Muscle of leg (tissue), 11 donors: ENCODE results near the gene ATP9A. TPM values are rescaled to one million over a fixed set of nuclear protein-coding genes. Genes with fewer than 3 reads are reported as not detected.
A peak's percentile ranks its signal among the peaks of the same experiment; 100 is the strongest.

Experiments used
- DNase-seq: peaks from one replicate; pipeline ENCODE4 v3.0.0; 2013
- H3K27ac ChIP-seq: one replicate; pipeline ENCODE4 v1.5.1; 2013; ENCODE audit warnings: mild to moderate bottlenecking, low read length, control low read depth
- H3K27me3 ChIP-seq: one replicate; pipeline ENCODE4 v1.6.1; 2013; ENCODE audit warnings: low read length; ENCODE audit not compliant: control insufficient read depth, insufficient read depth
- H3K36me3 ChIP-seq: one replicate; pipeline ENCODE4 v1.6.1; 2013; ENCODE audit warnings: low read length; ENCODE audit not compliant: control insufficient read depth, insufficient read depth
- H3K4me1 ChIP-seq: one replicate; pipeline ENCODE4 v1.6.1; 2013; ENCODE audit warnings: low read length; ENCODE audit not compliant: control insufficient read depth, insufficient read depth
- H3K4me3 ChIP-seq: one replicate; pipeline ENCODE4 v1.5.1; 2013; ENCODE audit warnings: low read length, control low read depth
- H3K9me3 ChIP-seq: replicated peaks from 2 replicates; pipeline ENCODE4 v1.6.1; 2013; ENCODE audit warnings: low read depth, low read length; ENCODE audit not compliant: control insufficient read depth
- WGBS: methylation state at CpG from one replicate; pipeline ENCODE4 v1.1.5; 2013; ENCODE audit warnings: missing lambda C conversion rate; ENCODE audit not compliant: insufficient coverage; 5-methylcytosine and 5-hydroxymethylcytosine counted together
- polyA plus RNA-seq, 8 donors: library from polyadenylated mRNA; unstranded; fragments of 120-200 nt; gene quantifications; one replicate each; pipeline versions ENCODE4 v1.2.1 to v1.2.3, GENCODE V29; 2013; ENCODE audit warnings: inconsistent platforms in 1 of 8, low replicate concordance in 1 of 8; ENCODE audit not compliant: insufficient read length in 8 of 8, insufficient read depth in 1 of 8
- total RNA-seq: library from RNA; stranded (reverse); fragments of 120-200 nt; gene quantifications from one replicate; pipeline ENCODE4 v1.2.4, GENCODE V29; 2013

Gene ATP9A
- total and polyA plus RNA-seq, 9 donors = 39.4 to 79.4 (median 49.0) TPM

GRCh38 chr20:51634257-51634656, 133.9 kb downstream of the ATP9A start:
- H3K27ac ChIP-seq = no peak overlapping the region
- DNase-seq = peak; percentile 76
- WGBS = no CpG with 5 or more reads among the region's 9 CpGs

GRCh38 chr20:51633430-51633829, 134.8 kb downstream of the ATP9A start:
- Histone ChIP-seq H3K9me3 (no peaks in the 10 kb centered on the region), H3K27me3 (no peaks in the 10 kb centered on the region), H3K4me3 (no peak overlapping the region), H3K27ac (no peak overlapping the region), H3K36me3 (peaks cover 17% of the 10 kb centered on the region), H3K4me1 (peaks cover 25% of the 10 kb centered on the region)
- DNase-seq = no peak
- 70% methylated on average over 2 of the region's 3 CpGs for WGBS

More at GRCh38 chr20:51634257-51634656, 133.9 kb downstream of the ATP9A start:
- H3K4me3 ChIP-seq = no peak overlapping the region
- peaks cover 14% of the 10 kb centered on the region for H3K36me3 ChIP-seq
- H3K27me3 ChIP-seq = no peaks in the 10 kb centered on the region
- H3K4me1 ChIP-seq = peaks cover 25% of the 10 kb centered on the region
- no peaks in the 10 kb centered on the region for H3K9me3 ChIP-seq

GRCh38 chr20:51631953-51632352, 136.2 kb downstream of the ATP9A start:
- Histone ChIP-seq H3K4me1 (peaks cover 25% of the 10 kb centered on the region), H3K27me3 (no peaks in the 10 kb centered on the region), H3K4me3 (no peak overlapping the region), H3K9me3 (no peaks in the 10 kb centered on the region), H3K36me3 (peaks cover 24% of the 10 kb centered on the region), H3K27ac (peak overlapping the region; percentile 91)
- DNase-seq = no peak
- 83% methylated on average over 1 of the region's 6 CpGs for WGBS

GRCh38 chr20:51631011-51631950, 136.9 kb downstream of the ATP9A start:
- Histone ChIP-seq H3K4me1 (peaks cover 25% of the 10 kb centered on the region), H3K4me3 (no peak overlapping the region)
- WGBS = 0% methylated on average over 1 of the region's 21 CpGs

GRCh38 chr20:51629399-51630058, 138.7 kb downstream of the ATP9A start:
- H3K27ac ChIP-seq = no peak overlapping the region
- no peak overlapping the region for H3K4me3 ChIP-seq
- 75% methylated on average over 2 of the region's 3 CpGs for WGBS
- DNase-seq = no peak
- H3K27me3 ChIP-seq = no peaks in the 10 kb centered on the region
- peaks cover 30% of the 10 kb centered on the region for H3K4me1 ChIP-seq
- peaks cover 27% of the 10 kb centered on the region for H3K36me3 ChIP-seq
- H3K9me3 ChIP-seq = no peaks in the 10 kb centered on the region

More at GRCh38 chr20:51631011-51631950, 136.9 kb downstream of the ATP9A start:
- DNase-seq = peak; percentile 95
- Histone ChIP-seq H3K27me3 (no peaks in the 10 kb centered on the region), H3K27ac (peak overlapping the region; percentile 91), H3K9me3 (no peaks in the 10 kb centered on the region), H3K36me3 (peaks cover 21% of the 10 kb centered on the region)

- H3K27ac ChIP-seq = no peak overlapping the region
- peaks cover 34% of the 10 kb centered on the region for H3K36me3 ChIP-seq
- H3K4me1 ChIP-seq = peaks cover 26% of the 10 kb centered on the region
- no peak overlapping the region for H3K4me3 ChIP-seq
- DNase-seq = no peak
- no peaks in the 10 kb centered on the region for H3K9me3 ChIP-seq
- H3K27me3 ChIP-seq = no peaks in the 10 kb centered on the region
- 68% methylated on average over 3 of the region's 8 CpGs for whole genome bisulfite sequencing
Observed at GRCh38 chr20:51628533-51629398, 139.4 kb downstream of the ATP9A start.

GRCh38 chr20:51627586-51627985, 140.6 kb downstream of the ATP9A start:
- DNase-seq = no peak
- Histone ChIP-seq H3K27me3 (no peaks in the 10 kb centered on the region), H3K27ac (no peak overlapping the region), H3K9me3 (no peaks in the 10 kb centered on the region), H3K36me3 (peaks cover 42% of the 10 kb centered on the region), H3K4me3 (no peak overlapping the region), H3K4me1 (peaks cover 25% of the 10 kb centered on the region)
- 91% methylated on average over 6 of the region's 10 CpGs for WGBS

- peaks cover 57% of the 10 kb centered on the region for H3K36me3 ChIP-seq
Observed at GRCh38 chr20:51625105-51625504, 143.1 kb downstream of the ATP9A start.

GRCh38 chr20:51624157-51624731, 143.9 kb downstream of the ATP9A start:
- 41% methylated on average over 15 of the region's 17 CpGs for WGBS
- H3K27me3 ChIP-seq = no peaks in the 10 kb centered on the region
- peak; percentile 67 for DNase-seq
- peaks cover 60% of the 10 kb centered on the region for H3K36me3 ChIP-seq
- H3K4me1 ChIP-seq = peaks cover 7% of the 10 kb centered on the region
- H3K4me3 ChIP-seq = no peak overlapping the region
- H3K9me3 ChIP-seq = no peaks in the 10 kb centered on the region
- no peak overlapping the region for H3K27ac ChIP-seq

More at GRCh38 chr20:51625105-51625504, 143.1 kb downstream of the ATP9A start:
- H3K9me3 ChIP-seq = no peaks in the 10 kb centered on the region
- no peak overlapping the region for H3K27ac ChIP-seq
- WGBS = 86% methylated on average over 14 of the region's 14 CpGs
- DNase-seq = no peak
- H3K27me3 ChIP-seq = no peaks in the 10 kb centered on the region
- peaks cover 7% of the 10 kb centered on the region for H3K4me1 ChIP-seq
- H3K4me3 ChIP-seq = no peak overlapping the region
